22Rv1 (cell line): ENCODE results near the gene ZNF385B.

Experiments
- CTCF ChIP-seq: fragments of 450-650 bp; IDR thresholded peaks from 2 replicates; pipeline ENCODE4 v1.5.1; 2017; ENCODE audit warnings: mild to moderate bottlenecking
- ZFX ChIP-seq: fragments of 450-650 bp; IDR thresholded peaks from 2 replicates; pipeline ENCODE4 v1.6.1; 2017; ENCODE audit warnings: antibody characterized with exemption, borderline replicate concordance

DNA sequence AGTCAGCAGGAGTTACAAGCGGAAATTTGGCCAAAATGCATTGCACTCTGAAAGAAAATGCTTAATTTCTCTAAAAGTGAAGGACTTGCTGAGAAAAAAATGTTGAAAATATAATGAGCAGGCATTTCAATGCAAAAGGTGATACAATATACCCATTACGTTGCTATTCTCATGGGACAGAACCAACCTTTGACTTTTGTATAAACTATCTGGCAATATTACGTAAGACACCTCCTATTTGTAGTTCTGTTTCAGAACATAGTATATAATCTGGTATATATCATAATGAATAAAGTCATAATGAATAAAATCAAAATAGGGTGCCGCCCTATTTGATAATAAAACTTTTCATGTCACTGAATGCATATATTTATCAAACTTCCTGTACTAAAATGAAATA, 310.6 kb downstream of the ZNF385B start:
- TF ChIP-seq CTCF (no peak), ZFX (no peak)
